Glomerular visceral epithelial cell (primary cell): ENCODE measurements around the gene FAS.

Experiments
- DNase-seq: peaks from one replicate; pipeline ENCODE4 v3.0.0-alpha.2; 2016; ENCODE audit errors: extremely low spot score

The FAS gene

GRCh38 chr10:89035461-89035860 lies 44.9 kb downstream of the FAS start:
- DNase-seq: no peak

GRCh38 chr10:89037096-89037495 lies 46.5 kb downstream of the FAS start:
- no peak for DNase-seq

GRCh38 chr10:89042562-89042961 lies 52.0 kb downstream of the FAS start:
- no peak for DNase-seq

GRCh38 chr10:89043052-89043451 lies 52.5 kb downstream of the FAS start:
- no peak for DNase-seq

GRCh38 chr10:89047397-89047796 lies 56.8 kb downstream of the FAS start:
- no peak for DNase-seq

- no peak for DNase-seq
Observed at GRCh38 chr10:89051593-89051992, 61.0 kb downstream of the FAS start.

- no peak for DNase-seq
Observed at GRCh38 chr10:89053555-89053954, 63.0 kb downstream of the FAS start.

GRCh38 chr10:89055159-89055558 lies 64.6 kb downstream of the FAS start:
- no peak for DNase-seq

GRCh38 chr10:89062861-89063260 lies 72.3 kb downstream of the FAS start:
- DNase-seq: no peak

GRCh38 chr10:89063465-89063864 lies 72.9 kb downstream of the FAS start:
- no peak for DNase-seq

GRCh38 chr10:89064748-89065147 lies 74.2 kb downstream of the FAS start:
- no peak for DNase-seq
